Kidney (tissue), 14 donors: ENCODE data around the gene MIER1. TPM values are rescaled to one million over a fixed set of nuclear protein-coding genes. Genes with fewer than 3 reads are reported as not detected.

ENCODE experiments used
- DNase-seq, 5 donors: peaks; one replicate each; pipeline ENCODE4 v3.0.0-alpha.2; 2013 to 2020
- FAIRE-seq: peaks from 2 replicates; lab custom pipeline; 2012; peaks lifted over from hg19 to GRCh38; lab: Jason Lieb, UNC
- H3K27ac ChIP-seq, 2 donors: one replicate each; pipeline ENCODE4 v1.7.0; 2013; ENCODE audit warnings: low read depth in 2 of 2, low read length in 2 of 2, inconsistent platforms in 1 of 2
- H3K27me3 ChIP-seq: one replicate; pipeline ENCODE4 v1.7.1; 2013; ENCODE audit warnings: low read length, inconsistent platforms; ENCODE audit not compliant: control insufficient read depth, insufficient read depth
- H3K36me3 ChIP-seq, 3 donors: one replicate each; pipeline versions ENCODE4 v1.7.0 to v1.7.1; 2013; ENCODE audit warnings: low read length in 3 of 3, control low read depth in 1 of 3, inconsistent platforms in 1 of 3; ENCODE audit not compliant: insufficient read depth in 3 of 3, control insufficient read depth in 2 of 3
- H3K4me1 ChIP-seq, 3 donors: one replicate each; pipeline versions ENCODE4 v1.7.0 to v1.7.1; 2013; ENCODE audit warnings: low read length in 3 of 3, inconsistent platforms in 1 of 3, low read depth in 1 of 3; ENCODE audit not compliant: control insufficient read depth in 2 of 3, insufficient read depth in 2 of 3
- H3K4me3 ChIP-seq, 3 donors: one replicate each; pipeline versions ENCODE4 v1.7.0 to v1.8.1; 2013; ENCODE audit warnings: low read length in 3 of 3, control low read depth in 1 of 3, inconsistent platforms in 1 of 3
- H3K9ac ChIP-seq, 3 donors: one replicate each; pipeline versions ENCODE4 v1.7.0 to v1.7.1; 2013; ENCODE audit warnings: low read length in 3 of 3, control low read depth in 1 of 3, inconsistent platforms in 1 of 3
- H3K9me3 ChIP-seq, 3 donors: one replicate each; pipeline versions ENCODE4 v1.7.0 to v1.7.1; 2013; ENCODE audit warnings: low read length in 3 of 3, control low read depth in 1 of 3, inconsistent platforms in 1 of 3; ENCODE audit not compliant: control insufficient read depth in 2 of 3, insufficient read depth in 1 of 3
- intact Hi-C: fragments of 100-400 bp; cut with DNase I; formaldehyde crosslinking; loops from one replicate; pipeline ENCODE4 v1.11.1; 2022
- polyA plus RNA-seq: library from polyadenylated mRNA; stranded (reverse); fragments of 350-450 nt; fragmentation: Illumina TruSeq; extraction: RNeasy Lipid Tissue Mini Kit (QIAGEN cat#74804); gene quantifications from one replicate; pipeline ENCODE4 v1.2.3, GENCODE V29; 2014; ENCODE audit warnings: low read depth, low replicate concordance; ENCODE audit not compliant: insufficient read depth
- total RNA-seq: library from RNA; stranded (reverse); fragmentation: NEBNext Ultra II Directional; extraction: Animal tissue kit (Norgen Biotek cat#: 25700); gene quantifications from one replicate; pipeline ENCODE4 v1.2.1, GENCODE V29; 2021
- TF ChIP-seq, protein P1 (sequence below): IDR thresholded peaks from 3 replicates; pipeline ENCODE4 v1.5.1; 2012; ENCODE audit warnings: mild to moderate bottlenecking, moderate library complexity, borderline replicate concordance; ENCODE audit not compliant: insufficient read depth; ENCODE audit errors: extremely low read depth
- donor health status: control.
- donor health status: control.
- donor health status: control.
- donor health status: control.
- donor health status: control.
- donor health status: DM: yes; HTN: yes; CAD: no.
- donor health status: Normal renal cell carcinoma (clear cell type).

MIER1 gene
- total and polyA plus RNA-seq, 2 donors from 2014 or later, result 9.4 to 47.6 TPM

GRCh38 chr1:66980745-66981367 is 56.1 kb downstream of the MIER1 start:
- H3K36me3 ChIP-seq, result peaks cover 3 to 5% (median 3%) of the 10 kb centered on the region in 3 donors
- H3K9ac ChIP-seq, result no peak overlapping the region
- DNase-seq (no peak), FAIRE-seq (no peak)
- no peaks in the 10 kb centered on the region for H3K9me3 ChIP-seq
- peak overlapping the region in 2 of 3 donors; percentile 15 to 46 for H3K4me3 ChIP-seq
- H3K27ac ChIP-seq, result peak overlapping the region in 1 of 2 donors; percentile 48
- H3K4me1 ChIP-seq, result peaks cover 0 to 6% (median 0%) of the 10 kb centered on the region in 3 donors
- H3K27me3 ChIP-seq, result no peaks in the 10 kb centered on the region
- intact Hi-C loops, result no loop called here
- TF ChIP-seq, protein P1, sequence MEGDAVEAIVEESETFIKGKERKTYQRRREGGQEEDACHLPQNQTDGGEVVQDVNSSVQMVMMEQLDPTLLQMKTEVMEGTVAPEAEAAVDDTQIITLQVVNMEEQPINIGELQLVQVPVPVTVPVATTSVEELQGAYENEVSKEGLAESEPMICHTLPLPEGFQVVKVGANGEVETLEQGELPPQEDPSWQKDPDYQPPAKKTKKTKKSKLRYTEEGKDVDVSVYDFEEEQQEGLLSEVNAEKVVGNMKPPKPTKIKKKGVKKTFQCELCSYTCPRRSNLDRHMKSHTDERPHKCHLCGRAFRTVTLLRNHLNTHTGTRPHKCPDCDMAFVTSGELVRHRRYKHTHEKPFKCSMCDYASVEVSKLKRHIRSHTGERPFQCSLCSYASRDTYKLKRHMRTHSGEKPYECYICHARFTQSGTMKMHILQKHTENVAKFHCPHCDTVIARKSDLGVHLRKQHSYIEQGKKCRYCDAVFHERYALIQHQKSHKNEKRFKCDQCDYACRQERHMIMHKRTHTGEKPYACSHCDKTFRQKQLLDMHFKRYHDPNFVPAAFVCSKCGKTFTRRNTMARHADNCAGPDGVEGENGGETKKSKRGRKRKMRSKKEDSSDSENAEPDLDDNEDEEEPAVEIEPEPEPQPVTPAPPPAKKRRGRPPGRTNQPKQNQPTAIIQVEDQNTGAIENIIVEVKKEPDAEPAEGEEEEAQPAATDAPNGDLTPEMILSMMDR, result no peak

DNA sequence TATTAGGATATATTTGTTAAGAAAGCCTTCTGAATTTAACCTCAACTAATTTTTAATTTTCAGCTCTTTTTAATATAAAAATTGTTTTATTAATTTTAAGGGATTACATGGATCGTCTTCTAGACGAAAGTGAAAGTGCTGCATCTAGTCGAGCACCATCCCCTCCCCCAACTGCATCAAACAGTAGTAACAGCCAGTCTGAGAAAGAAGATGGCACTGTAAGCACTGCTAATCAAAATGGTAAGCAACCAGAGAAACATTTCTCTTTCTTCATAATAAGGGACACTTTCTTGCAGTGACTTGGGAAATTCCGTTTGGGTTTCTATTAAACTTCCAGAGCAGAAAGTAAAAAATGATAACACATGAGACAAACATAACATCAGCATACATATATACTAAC is 56.9 kb downstream of the MIER1 start:
- H3K27ac ChIP-seq, result peak overlapping the region in 1 of 2 donors; percentile 48
- DNase-seq (no peak), FAIRE-seq (peak; percentile 17)
- intact Hi-C loops, result no loop called here
- H3K27me3 ChIP-seq, result no peaks in the 10 kb centered on the region
- H3K4me3 ChIP-seq, result peak overlapping the region in 2 of 3 donors; percentile 15 to 46
- H3K4me1 ChIP-seq, result peaks cover 0 to 6% (median 0%) of the 10 kb centered on the region in 3 donors
- no peak overlapping the region for H3K9ac ChIP-seq
- no peaks in the 10 kb centered on the region for H3K9me3 ChIP-seq
- H3K36me3 ChIP-seq, result peaks cover 3 to 5% (median 3%) of the 10 kb centered on the region in 3 donors
- TF ChIP-seq, protein P1, result no peak

DNA sequence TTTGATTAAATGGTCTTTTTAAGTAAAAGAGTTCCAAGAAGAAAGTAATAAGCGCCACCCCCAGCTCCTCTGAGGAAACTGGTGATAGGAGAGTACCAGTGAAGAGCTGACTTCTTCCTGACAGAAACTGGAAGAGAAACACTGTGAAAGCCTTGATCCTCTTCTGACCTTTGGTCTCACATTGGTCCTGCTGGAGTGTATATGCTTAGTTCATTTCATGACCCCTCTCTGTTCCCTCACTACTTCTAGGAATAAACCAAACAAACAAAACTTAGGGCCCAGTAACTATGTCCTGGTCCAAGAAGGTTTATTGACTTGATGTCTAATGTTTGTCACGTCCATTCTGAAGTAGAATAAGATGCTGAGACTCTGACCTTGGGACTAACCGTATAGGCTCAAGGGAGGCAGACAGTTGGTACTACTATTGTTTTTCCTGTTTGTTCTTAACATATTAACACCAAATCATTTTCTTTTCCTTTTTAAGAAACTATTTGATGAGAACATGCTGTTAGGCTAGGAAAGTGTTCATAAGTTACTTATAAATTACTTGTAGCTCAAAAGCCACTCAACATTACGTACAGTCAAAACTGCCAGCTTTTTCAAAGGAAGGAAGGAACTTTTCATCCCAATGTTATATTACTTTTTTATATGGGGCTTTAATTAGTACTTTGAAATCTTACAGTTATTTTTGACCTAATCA is 57.9 kb downstream of the MIER1 start:
- Histone ChIP-seq H3K36me3 (peaks cover 0 to 5% (median 3%) of the 10 kb centered on the region in 3 donors), H3K9ac (no peak overlapping the region), H3K9me3 (no peaks in the 10 kb centered on the region), H3K27ac (peak overlapping the region; percentile 62 to 68), H3K27me3 (no peaks in the 10 kb centered on the region), H3K4me1 (peaks cover 0 to 6% (median 0%) of the 10 kb centered on the region in 3 donors), H3K4me3 (no peak overlapping the region)
- TF ChIP-seq, protein P1, result no peak
- intact Hi-C loops, result no loop called here
- peak; percentile 41 for FAIRE-seq
- peak in 2 of 5 donors; percentile 16 for DNase-seq
